ENCODE measurements around the gene TMEM209.
"Not testable (repeated sequence)": the region's sequence is repeated elsewhere in the genome, so short reads cannot be mapped to it uniquely, and the experiment has no call there.

TMEM209 gene

GRCh38 chr7:130205084-130205947, at the start of gene TMEM209:
TMEM209 (minus strand) TSS chr7:130205406; CDS start chr7:130205375, 31 bp downstream.
- DNase-seq (ENCODE audit: low read depth): peak; percentile 88

GRCh38 chr7:130254555-130254954, 49.3 kb upstream of the TMEM209 start:
- no peak for DNase-seq (ENCODE audit: low read depth)

GRCh38 chr7:130249626-130250025, 44.4 kb upstream of the TMEM209 start:
- not testable (repeated sequence) for DNase-seq (ENCODE audit: low read depth)

GRCh38 chr7:130248842-130249241, 43.6 kb upstream of the TMEM209 start:
- DNase-seq (ENCODE audit: low read depth): not testable (repeated sequence)

- DNase-seq (ENCODE audit: low read depth): not testable (repeated sequence)
Measured at GRCh38 chr7:130246491-130246890, 41.3 kb upstream of the TMEM209 start.

GRCh38 chr7:130243486-130243885, 38.3 kb upstream of the TMEM209 start:
- not testable (repeated sequence) for DNase-seq (ENCODE audit: low read depth)

- DNase-seq (ENCODE audit: low read depth): peak; percentile 48
Measured at GRCh38 chr7:130242198-130243014, 37.2 kb upstream of the TMEM209 start.

- no peak for DNase-seq (ENCODE audit: low read depth)
Measured at GRCh38 chr7:130240240-130240639, 35.0 kb upstream of the TMEM209 start.

- not testable (repeated sequence) for DNase-seq (ENCODE audit: low read depth)
Measured at GRCh38 chr7:130236361-130236760, 31.2 kb upstream of the TMEM209 start.

- DNase-seq (ENCODE audit: low read depth): no peak
Measured at GRCh38 chr7:130234078-130234477, 28.9 kb upstream of the TMEM209 start.

GRCh38 chr7:130232209-130232608, 27.0 kb upstream of the TMEM209 start:
- DNase-seq (ENCODE audit: low read depth): no peak

- no peak for DNase-seq (ENCODE audit: low read depth)
Measured at GRCh38 chr7:130231792-130232191, 26.6 kb upstream of the TMEM209 start.

GRCh38 chr7:130229981-130230380, 24.8 kb upstream of the TMEM209 start:
- DNase-seq (ENCODE audit: low read depth): not testable (repeated sequence)

GRCh38 chr7:130228840-130229502, 23.8 kb upstream of the TMEM209 start:
- DNase-seq (ENCODE audit: low read depth): no peak

- no peak for DNase-seq (ENCODE audit: low read depth)
Measured at GRCh38 chr7:130227883-130228575, 22.8 kb upstream of the TMEM209 start.

- no peak for DNase-seq (ENCODE audit: low read depth)
Measured at GRCh38 chr7:130226333-130226732, 21.1 kb upstream of the TMEM209 start.

- not testable (repeated sequence) for DNase-seq (ENCODE audit: low read depth)
Measured at GRCh38 chr7:130224923-130225322, 19.7 kb upstream of the TMEM209 start.

- no peak for DNase-seq (ENCODE audit: low read depth)
Measured at GRCh38 chr7:130224210-130224609, 19.0 kb upstream of the TMEM209 start.

GRCh38 chr7:130223646-130224045, 18.4 kb upstream of the TMEM209 start:
- no peak for DNase-seq (ENCODE audit: low read depth)

GRCh38 chr7:130221746-130222145, 16.5 kb upstream of the TMEM209 start:
- no peak for DNase-seq (ENCODE audit: low read depth)

- no peak for DNase-seq (ENCODE audit: low read depth)
Measured at GRCh38 chr7:130219871-130220270, 14.7 kb upstream of the TMEM209 start.
